ENCODE data around the gene DTNB.

Gene DTNB

DNA sequence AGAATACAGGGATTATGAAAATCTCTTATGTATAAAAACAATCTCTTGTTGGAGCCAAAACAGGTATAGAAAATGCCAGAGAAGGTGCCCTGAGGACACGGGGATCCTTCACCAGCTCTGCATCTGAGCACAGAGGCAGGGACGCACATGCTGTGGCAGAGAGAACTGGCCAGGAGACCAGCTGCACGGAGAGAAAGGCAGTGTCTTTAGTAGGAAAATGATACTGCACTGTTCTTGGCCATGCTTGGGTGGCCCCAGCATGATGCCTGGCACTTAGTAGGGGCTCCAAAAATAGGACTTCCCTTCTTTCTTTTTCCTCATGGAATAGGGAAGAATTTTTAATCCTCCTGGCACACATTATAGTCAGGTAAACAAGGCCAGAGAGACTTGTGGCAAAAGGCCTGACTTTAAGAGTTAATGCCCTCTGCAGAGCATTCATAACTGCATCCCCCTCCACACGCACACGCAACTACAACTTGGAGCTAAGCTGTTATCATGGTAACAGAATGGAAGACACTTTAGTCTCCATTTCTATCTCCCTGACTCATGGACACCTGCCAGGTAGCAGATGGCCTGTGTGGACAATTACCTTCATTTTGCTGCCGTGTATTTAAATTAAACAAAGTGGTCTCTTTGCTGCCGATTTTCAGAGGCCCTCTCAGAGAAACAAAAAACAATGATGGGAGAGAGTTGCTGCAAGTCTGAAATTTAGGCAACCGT, 271.9 kb downstream of the DTNB start:
- no peak overlapping the region for H3K4me3 ChIP-seq (ENCODE audit: low read depth, low read length)
- no peaks in the 10 kb centered on the region for H3K4me1 ChIP-seq (ENCODE audit: control insufficient read depth, insufficient read depth, low read length)
- no peaks in the 10 kb centered on the region; a peak in 1 of 3 replicates for H3K36me3 ChIP-seq (ENCODE audit: control insufficient read depth in 2 of 2, insufficient read depth in 1 of 2, low read length in 2 of 2)
- ChIA-PET CTCF (interaction anchor here (0.6 kb wide), 2 partner anchors 67 to 300 kb away, joined by 3 read pairs; no protein-coding TSS in a partner anchor), POLR2A (interaction anchor here (0.6 kb wide), 1 partner anchor 10 kb away, joined by 3 read pairs; no protein-coding TSS in a partner anchor)
- no peaks in the 10 kb centered on the region for H3K9me3 ChIP-seq (ENCODE audit: control insufficient read depth, insufficient read depth, low read depth, low read length)
- TF ChIP-seq IKZF3 (tag by site-specific recombination; IDR thresholded peaks at IDR 0.05) = no peak
- no peak for TF ChIP-seq ZNF157 (tag by site-specific recombination; IDR thresholded peaks at IDR 0.05)
- TF ChIP-seq ZNF514 (tag by site-specific recombination; IDR thresholded peaks at IDR 0.05) = no peak
- no peak for TF ChIP-seq ZNF350 (tag by site-specific recombination; IDR thresholded peaks at IDR 0.05)
- no peak for TF ChIP-seq ZNF626 (tag by site-specific recombination; IDR thresholded peaks at IDR 0.05)
- no peak for TF ChIP-seq SP2 (tag by site-specific recombination; IDR thresholded peaks at IDR 0.05)
- no peak for TF ChIP-seq SP7 (tag by site-specific recombination; IDR thresholded peaks at IDR 0.05)
- TF ChIP-seq TCF7L2 (IDR thresholded peaks at IDR 0.05; ENCODE audit: borderline replicate concordance, low read depth, low read length) = no peak
- no peak for TF ChIP-seq ZNF214 (tag by site-specific recombination; IDR thresholded peaks at IDR 0.05; ENCODE audit: borderline replicate concordance)
- TF ChIP-seq MZF1 (tag by site-specific recombination; IDR thresholded peaks at IDR 0.05; ENCODE audit: borderline replicate concordance) = no peak
- no peak for TF ChIP-seq ZNF169 (tag by site-specific recombination; IDR thresholded peaks at IDR 0.05)
- TF ChIP-seq, protein P1, sequence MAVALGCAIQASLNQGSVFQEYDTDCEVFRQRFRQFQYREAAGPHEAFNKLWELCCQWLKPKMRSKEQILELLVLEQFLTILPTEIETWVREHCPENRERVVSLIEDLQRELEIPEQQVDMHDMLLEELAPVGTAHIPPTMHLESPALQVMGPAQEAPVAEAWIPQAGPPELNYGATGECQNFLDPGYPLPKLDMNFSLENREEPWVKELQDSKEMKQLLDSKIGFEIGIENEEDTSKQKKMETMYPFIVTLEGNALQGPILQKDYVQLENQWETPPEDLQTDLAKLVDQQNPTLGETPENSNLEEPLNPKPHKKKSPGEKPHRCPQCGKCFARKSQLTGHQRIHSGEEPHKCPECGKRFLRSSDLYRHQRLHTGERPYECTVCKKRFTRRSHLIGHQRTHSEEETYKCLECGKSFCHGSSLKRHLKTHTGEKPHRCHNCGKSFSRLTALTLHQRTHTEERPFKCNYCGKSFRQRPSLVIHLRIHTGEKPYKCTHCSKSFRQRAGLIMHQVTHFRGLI (tag by site-specific recombination; IDR thresholded peaks at IDR 0.05) = no peak
- TF ChIP-seq ZNF707 (tag by site-specific recombination; IDR thresholded peaks at IDR 0.05) = no peak
- no peak for TF ChIP-seq ZNF510 (tag by site-specific recombination; IDR thresholded peaks at IDR 0.05; ENCODE audit: insufficient replicate concordance)
- no peak for TF ChIP-seq ZNF354C (tag by site-specific recombination; IDR thresholded peaks at IDR 0.05; ENCODE audit: borderline replicate concordance, low read depth)
- TF ChIP-seq ZNF394 (tag by site-specific recombination; IDR thresholded peaks at IDR 0.05; ENCODE audit: borderline replicate concordance) = no peak
- no peak for TF ChIP-seq ZFP41 (tag by site-specific recombination; IDR thresholded peaks at IDR 0.05; ENCODE audit: borderline replicate concordance)
- no peak for TF ChIP-seq PRDM1 (tag by site-specific recombination; IDR thresholded peaks at IDR 0.05)
- TF ChIP-seq ZIC2 (tag by site-specific recombination; IDR thresholded peaks at IDR 0.05) = no peak
- TF ChIP-seq, protein P2, sequence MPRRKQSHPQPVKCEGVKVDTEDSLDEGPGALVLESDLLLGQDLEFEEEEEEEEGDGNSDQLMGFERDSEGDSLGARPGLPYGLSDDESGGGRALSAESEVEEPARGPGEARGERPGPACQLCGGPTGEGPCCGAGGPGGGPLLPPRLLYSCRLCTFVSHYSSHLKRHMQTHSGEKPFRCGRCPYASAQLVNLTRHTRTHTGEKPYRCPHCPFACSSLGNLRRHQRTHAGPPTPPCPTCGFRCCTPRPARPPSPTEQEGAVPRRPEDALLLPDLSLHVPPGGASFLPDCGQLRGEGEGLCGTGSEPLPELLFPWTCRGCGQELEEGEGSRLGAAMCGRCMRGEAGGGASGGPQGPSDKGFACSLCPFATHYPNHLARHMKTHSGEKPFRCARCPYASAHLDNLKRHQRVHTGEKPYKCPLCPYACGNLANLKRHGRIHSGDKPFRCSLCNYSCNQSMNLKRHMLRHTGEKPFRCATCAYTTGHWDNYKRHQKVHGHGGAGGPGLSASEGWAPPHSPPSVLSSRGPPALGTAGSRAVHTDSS (tag by site-specific recombination; IDR thresholded peaks at IDR 0.05) = no peak
- no peak overlapping the region for H3K27ac ChIP-seq (ENCODE audit: extremely low read depth, low read depth, low read length)

DNA sequence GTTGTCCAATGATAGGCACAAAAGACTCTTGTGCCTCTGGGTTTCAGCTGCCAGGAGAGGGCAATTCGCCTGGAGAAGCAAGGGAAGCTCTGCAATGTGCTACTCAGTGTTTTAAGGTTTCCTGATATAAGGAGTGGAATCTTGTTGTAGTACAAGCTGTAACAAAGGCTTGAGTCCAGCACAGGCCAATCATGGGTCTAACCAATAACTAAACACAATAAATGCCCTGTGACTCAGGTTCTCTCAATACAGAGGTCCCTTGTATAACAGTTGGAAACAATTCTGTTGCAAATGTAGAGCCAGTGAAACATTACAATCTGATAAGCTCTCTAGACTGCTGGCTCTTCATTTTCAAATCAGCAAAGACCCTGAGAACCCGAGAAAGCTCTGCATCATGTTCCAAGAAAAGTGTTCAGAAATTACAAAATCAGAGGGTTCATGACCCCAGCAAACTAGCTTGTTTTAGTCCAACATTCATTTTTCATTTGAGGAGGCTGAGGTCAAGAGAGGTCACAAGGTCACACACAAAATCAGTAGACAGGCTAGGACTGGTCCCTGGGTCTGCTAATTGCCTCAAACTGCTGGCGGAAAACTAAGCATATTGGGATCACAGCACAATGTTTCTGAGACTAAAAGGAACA, 272.7 kb downstream of the DTNB start:
- TF ChIP-seq SETDB1 (IDR thresholded peaks at IDR 0.05; ENCODE audit: insufficient read length, low read length) (no peak), ZNF768 (tag by site-specific recombination; IDR thresholded peaks at IDR 0.05) (no peak), ZNF274 (IDR thresholded peaks at IDR 0.05; ENCODE audit: low read length) (no peak), ZNF274 (tag by site-specific recombination; IDR thresholded peaks at IDR 0.05; ENCODE audit: borderline replicate concordance) (no peak)
- TF ChIP-seq, protein P3, sequence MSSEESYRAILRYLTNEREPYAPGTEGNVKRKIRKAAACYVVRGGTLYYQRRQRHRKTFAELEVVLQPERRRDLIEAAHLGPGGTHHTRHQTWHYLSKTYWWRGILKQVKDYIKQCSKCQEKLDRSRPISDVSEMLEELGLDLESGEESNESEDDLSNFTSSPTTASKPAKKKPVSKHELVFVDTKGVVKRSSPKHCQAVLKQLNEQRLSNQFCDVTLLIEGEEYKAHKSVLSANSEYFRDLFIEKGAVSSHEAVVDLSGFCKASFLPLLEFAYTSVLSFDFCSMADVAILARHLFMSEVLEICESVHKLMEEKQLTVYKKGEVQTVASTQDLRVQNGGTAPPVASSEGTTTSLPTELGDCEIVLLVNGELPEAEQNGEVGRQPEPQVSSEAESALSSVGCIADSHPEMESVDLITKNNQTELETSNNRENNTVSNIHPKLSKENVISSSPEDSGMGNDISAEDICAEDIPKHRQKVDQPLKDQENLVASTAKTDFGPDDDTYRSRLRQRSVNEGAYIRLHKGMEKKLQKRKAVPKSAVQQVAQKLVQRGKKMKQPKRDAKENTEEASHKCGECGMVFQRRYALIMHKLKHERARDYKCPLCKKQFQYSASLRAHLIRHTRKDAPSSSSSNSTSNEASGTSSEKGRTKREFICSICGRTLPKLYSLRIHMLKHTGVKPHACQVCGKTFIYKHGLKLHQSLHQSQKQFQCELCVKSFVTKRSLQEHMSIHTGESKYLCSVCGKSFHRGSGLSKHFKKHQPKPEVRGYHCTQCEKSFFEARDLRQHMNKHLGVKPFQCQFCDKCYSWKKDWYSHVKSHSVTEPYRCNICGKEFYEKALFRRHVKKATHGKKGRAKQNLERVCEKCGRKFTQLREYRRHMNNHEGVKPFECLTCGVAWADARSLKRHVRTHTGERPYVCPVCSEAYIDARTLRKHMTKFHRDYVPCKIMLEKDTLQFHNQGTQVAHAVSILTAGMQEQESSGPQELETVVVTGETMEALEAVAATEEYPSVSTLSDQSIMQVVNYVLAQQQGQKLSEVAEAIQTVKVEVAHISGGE (tag by site-specific recombination; conservative IDR thresholded peaks at IDR 0.05; ENCODE audit: low read depth) = no peak
- TF ChIP-seq, protein P4, sequence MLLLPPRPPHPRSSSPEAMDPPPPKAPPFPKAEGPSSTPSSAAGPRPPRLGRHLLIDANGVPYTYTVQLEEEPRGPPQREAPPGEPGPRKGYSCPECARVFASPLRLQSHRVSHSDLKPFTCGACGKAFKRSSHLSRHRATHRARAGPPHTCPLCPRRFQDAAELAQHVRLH (tag by site-specific recombination; IDR thresholded peaks at IDR 0.05) = no peak
- H3K27ac ChIP-seq (ENCODE audit: extremely low read depth, low read depth, low read length) = no peak overlapping the region
- no peaks in the 10 kb centered on the region for H3K9me3 ChIP-seq (ENCODE audit: control insufficient read depth, insufficient read depth, low read depth, low read length)
- no peaks in the 10 kb centered on the region; a peak in 1 of 3 replicates for H3K36me3 ChIP-seq (ENCODE audit: control insufficient read depth in 2 of 2, insufficient read depth in 1 of 2, low read length in 2 of 2)
- CTCF ChIA-PET = interaction anchor here (0.6 kb wide), 2 partner anchors 41 to 301 kb away, joined by 3 read pairs; no protein-coding TSS in a partner anchor
- H3K4me3 ChIP-seq (ENCODE audit: low read depth, low read length) = no peak overlapping the region
- POLR2A ChIA-PET = no interaction called here
- no peaks in the 10 kb centered on the region for H3K4me1 ChIP-seq (ENCODE audit: control insufficient read depth, insufficient read depth, low read length)
